GM12878 (cell line): ENCODE results near the gene PPP1R27. TPM values are rescaled to one million over a fixed set of nuclear protein-coding genes. Genes with fewer than 3 reads are reported as not detected.
"Not testable (repeated sequence)": the region's sequence is repeated elsewhere in the genome, so short reads cannot be mapped to it uniquely, and the experiment has no call there.

Experiments used
- ATAC-seq: fragments of 200-7000 bp; cut with Tn5 transposase; 3 replicates; pipeline ENCODE4 v1.9.1; 2020; ENCODE audit warnings: mild to moderate bottlenecking, moderate library complexity
- BruUV-seq: library from RNA; stranded (reverse); fragments of 400-500 nt; replicated peaks from 2 replicates; lab custom pipeline; 2021; lab: Mats Ljungman, UMichigan
- CTCF ChIA-PET: fragments of 300-600 bp; sonication (Branson Sonifier 250); formaldehyde crosslinking; extraction: SDS; loops from one replicate; lab custom pipeline; 2021; ENCODE audit warnings: inconsistent platforms; lab: Yijun Ruan, JAX
- POLR2A ChIA-PET: fragments of 350-600 bp; formaldehyde crosslinking; extraction: SDS; loops from one replicate; lab custom pipeline; 2021; ENCODE audit warnings: inconsistent platforms; lab: Charles Lee
- RAD21 ChIA-PET: fragments of 300-600 bp; sonication (Branson Sonifier 250); formaldehyde crosslinking; loops from one replicate; lab custom pipeline; 2023; ENCODE audit warnings: antibody characterized with exemption; ENCODE audit not compliant: unreplicated experiment; lab: Charles Lee
- SMC1A ChIA-PET: fragments of 300-600 bp; sonication (Branson Sonifier 250); formaldehyde crosslinking; loops from one replicate; lab custom pipeline; 2023; ENCODE audit not compliant: unreplicated experiment, uncharacterized antibody; lab: Charles Lee
- DNase-seq: peaks from one replicate; pipeline ENCODE4 v3.0.0-alpha.2; 2011; ENCODE audit warnings: low read depth, low spot score
- FAIRE-seq: peaks from 3 replicates; lab custom pipeline; 2011; peaks lifted over from hg19 to GRCh38; lab: Jason Lieb, UNC
- H2AFZ ChIP-seq: 2 replicates; pipeline ENCODE4 v1.6.0; 2011; ENCODE audit warnings: low read depth, low read length, control low read depth; ENCODE audit not compliant: control insufficient read depth
- H3K27ac ChIP-seq: 2 replicates; pipeline ENCODE4 v1.5.1; 2011; ENCODE audit warnings: control low read depth; ENCODE audit not compliant: control insufficient read depth, insufficient read depth
- H3K27me3 ChIP-seq, 2 experiments: replicated peaks in 1 of 2; 2 replicates each; pipeline versions ENCODE4 v1.6.0 to v1.6.1; 2011; ENCODE audit warnings: low read length in 1 of 2; ENCODE audit not compliant: control insufficient read depth in 2 of 2, insufficient read depth in 2 of 2
- H3K36me3 ChIP-seq, 2 experiments: 2 replicates each; pipeline ENCODE4 v1.5.1; 2011; ENCODE audit warnings: low read length in 1 of 2; ENCODE audit not compliant: control insufficient read depth in 2 of 2, insufficient read depth in 2 of 2
- H3K4me1 ChIP-seq: 2 replicates; pipeline ENCODE4 v1.6.1; 2011; ENCODE audit warnings: mild to moderate bottlenecking, low read length, moderate library complexity, mixed read lengths; ENCODE audit not compliant: control insufficient read depth, insufficient read depth
- H3K4me2 ChIP-seq: 2 replicates; pipeline ENCODE4 v1.6.0; 2011; ENCODE audit warnings: control low read depth; ENCODE audit not compliant: control insufficient read depth, insufficient read depth
- H3K4me3 ChIP-seq: fragments of 200-600 bp; sonication (generic); 2 replicates; pipeline ENCODE4 v1.5.1; 2016
- H3K79me2 ChIP-seq: 2 replicates; pipeline ENCODE4 v1.6.0; 2011; ENCODE audit warnings: low read length; ENCODE audit not compliant: control insufficient read depth, insufficient read depth
- H3K9ac ChIP-seq: 2 replicates; pipeline ENCODE4 v1.8.0; 2011; ENCODE audit warnings: low read length, control low read depth, mixed read lengths; ENCODE audit not compliant: control insufficient read depth, insufficient read depth
- H3K9me3 ChIP-seq: replicated peaks from 3 replicates; pipeline ENCODE4 v1.5.1; 2011; ENCODE audit warnings: mild to moderate bottlenecking, low read length; ENCODE audit not compliant: control insufficient read depth, insufficient read depth
- H4K20me1 ChIP-seq: 2 replicates; pipeline ENCODE4 v1.6.0; 2011; ENCODE audit not compliant: control insufficient read depth, insufficient read depth
- JUND ChIP-seq: IDR thresholded peaks from 2 replicates; pipeline ENCODE4 v1.6.1; 2012; ENCODE audit warnings: low read depth, mild to moderate bottlenecking, low read length, improper control_type of control experiment, moderate library complexity
- NBN ChIP-seq: fragments of 450-650 bp; IDR thresholded peaks from 2 replicates; pipeline ENCODE4 v1.6.1; 2016
- NFYB ChIP-seq: IDR thresholded peaks from 2 replicates; pipeline ENCODE4 v1.6.1; 2011; ENCODE audit warnings: low read depth, mild to moderate bottlenecking, low read length, improper control_type of control experiment, moderate library complexity; ENCODE audit not compliant: insufficient read depth
- NR2C1 ChIP-seq: fragments of 450-650 bp; IDR thresholded peaks from 2 replicates; pipeline ENCODE4 v1.6.1; 2017; ENCODE audit warnings: antibody characterized with exemption, mild to moderate bottlenecking, moderate library complexity
- POLR2A ChIP-seq: IDR thresholded peaks from 2 replicates; pipeline ENCODE4 v1.6.1; 2011; ENCODE audit warnings: low read depth, mild to moderate bottlenecking, low read length
- ZSCAN29 ChIP-seq: fragments of 450-650 bp; IDR thresholded peaks from 2 replicates; pipeline ENCODE4 v1.6.1; 2017; ENCODE audit warnings: mild to moderate bottlenecking, moderate library complexity
- WGBS: methylation state at CpG from one replicate; pipeline ENCODE4 v1.1.6; 2016; ENCODE audit warnings: low lambda C conversion rate; ENCODE audit not compliant: insufficient replicate concordance, insufficient coverage; ENCODE audit errors: missing lambda C conversion rate; 5-methylcytosine and 5-hydroxymethylcytosine counted together
- in situ Hi-C: fragments of 300-500 bp; cut with MboI; formaldehyde crosslinking; loops from 9 replicates; pipeline ENCODE4 v1.14.3; 2018; ENCODE audit warnings: mixed read lengths
- intact Hi-C: fragments of 100-400 bp; cut with micrococcal nuclease; formaldehyde crosslinking; loops from one replicate; pipeline ENCODE4 v1.14.2; 2022; ENCODE audit not compliant: unreplicated experiment
- polyA plus RNA-seq, 11 experiments: library from polyadenylated mRNA; depleted of rRNA in 4 of 11; unstranded in 6 of 11; stranded (reverse) in 5 of 11; fragments of >200 nt; fragmentation: Nextera tagmentation in 4 of 11; fragmentation: Illumina TruSeq in 1 of 11; extraction: Ambion mirVana in 4 of 11; extraction: Trizol in 1 of 11; gene quantifications; 1 replicate in 1 of 11; 2 replicates in 10 of 11; pipeline versions ENCODE4 v1.2.1 to v1.2.3, GENCODE V29; 2011 to 2016; ENCODE audit warnings: inconsistent platforms in 2 of 11, missing spikeins in 2 of 11, low read depth in 1 of 11
- total RNA-seq, 4 experiments: library from RNA; depleted of rRNA in 3 of 4; stranded (reverse); fragments of >200 nt in 3 of 4; fragmentation: Illumina TruSeq in 1 of 4; extraction: Trizol in 1 of 4; gene quantifications; 2 replicates each; pipeline versions ENCODE4 v1.2.1 to v1.2.3, GENCODE V29; 2013 to 2021
- TF ChIP-seq, protein P1 (sequence below): fragments of 150-350 bp; IDR thresholded peaks from 2 replicates; pipeline ENCODE4 v1.6.1; 2016; ENCODE audit warnings: low read depth, low read length
- TF ChIP-seq, protein P2 (sequence below): fragments of 450-650 bp; formaldehyde crosslinking; IDR thresholded peaks from 2 replicates; pipeline ENCODE4 v1.5.0; 2022; ENCODE audit warnings: mild to moderate bottlenecking, missing genetic modification characterization
- TF ChIP-seq, protein P3 (sequence below): fragments of 450-650 bp; IDR thresholded peaks from 2 replicates; pipeline ENCODE4 v1.6.1; 2017; ENCODE audit warnings: mild to moderate bottlenecking, low read depth, inconsistent platforms; ENCODE audit not compliant: poor library complexity, severe bottlenecking

The PPP1R27 gene
- total and polyA plus RNA-seq, 10 of the 15 experiments (the other 5 are each of a cell fraction or from before 2014, with no cell fraction given) = 0.17 to 1.6 (median 0.49) TPM; not detected in 3

DNA sequence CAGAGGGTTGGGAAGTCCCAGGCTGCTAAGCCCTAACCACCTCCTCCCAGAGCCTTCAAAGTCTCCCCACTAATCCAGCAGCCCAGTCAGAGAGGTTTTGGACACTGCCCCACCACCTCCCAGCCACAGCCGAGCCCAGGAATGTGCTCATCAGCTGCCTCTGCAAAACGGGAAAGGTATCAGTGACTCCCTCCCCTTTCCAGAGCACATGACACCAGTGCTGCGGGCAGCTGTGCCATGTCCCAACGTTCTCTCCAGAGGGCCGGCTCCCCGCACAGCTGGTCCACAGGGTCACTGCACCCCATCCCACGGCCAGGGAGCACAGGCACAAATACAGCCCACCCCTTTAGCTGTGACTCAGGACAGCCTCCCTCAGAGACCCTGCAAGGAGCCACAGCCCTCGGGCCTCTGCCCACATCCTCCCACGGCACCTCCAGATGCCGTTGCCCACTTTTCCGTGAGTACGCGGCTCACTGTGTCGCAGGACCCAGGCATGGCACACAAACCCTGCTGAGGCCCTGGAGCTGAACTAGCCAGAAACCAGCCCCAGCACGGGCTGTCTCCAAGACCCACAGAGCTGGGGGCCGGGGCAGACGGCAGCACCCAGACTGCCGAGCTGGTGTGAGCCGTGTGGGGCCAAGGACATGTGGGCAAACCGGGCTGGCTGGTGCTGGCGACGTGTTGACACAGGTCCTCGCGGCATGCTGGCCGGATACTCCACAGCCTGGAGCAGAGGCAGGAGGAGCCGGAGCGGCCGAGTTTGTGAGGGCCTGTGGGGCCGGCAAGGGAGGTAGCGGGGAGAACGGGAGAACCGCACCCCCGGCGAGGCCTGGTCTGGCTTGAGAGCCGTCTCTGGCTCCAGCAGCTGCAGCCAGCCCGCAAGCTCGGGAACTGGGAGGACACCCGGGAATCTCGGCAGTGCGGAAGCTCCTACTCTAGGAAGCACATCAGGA is 6.3 kb upstream of the PPP1R27 start (continued):
- TF ChIP-seq, protein P1, sequence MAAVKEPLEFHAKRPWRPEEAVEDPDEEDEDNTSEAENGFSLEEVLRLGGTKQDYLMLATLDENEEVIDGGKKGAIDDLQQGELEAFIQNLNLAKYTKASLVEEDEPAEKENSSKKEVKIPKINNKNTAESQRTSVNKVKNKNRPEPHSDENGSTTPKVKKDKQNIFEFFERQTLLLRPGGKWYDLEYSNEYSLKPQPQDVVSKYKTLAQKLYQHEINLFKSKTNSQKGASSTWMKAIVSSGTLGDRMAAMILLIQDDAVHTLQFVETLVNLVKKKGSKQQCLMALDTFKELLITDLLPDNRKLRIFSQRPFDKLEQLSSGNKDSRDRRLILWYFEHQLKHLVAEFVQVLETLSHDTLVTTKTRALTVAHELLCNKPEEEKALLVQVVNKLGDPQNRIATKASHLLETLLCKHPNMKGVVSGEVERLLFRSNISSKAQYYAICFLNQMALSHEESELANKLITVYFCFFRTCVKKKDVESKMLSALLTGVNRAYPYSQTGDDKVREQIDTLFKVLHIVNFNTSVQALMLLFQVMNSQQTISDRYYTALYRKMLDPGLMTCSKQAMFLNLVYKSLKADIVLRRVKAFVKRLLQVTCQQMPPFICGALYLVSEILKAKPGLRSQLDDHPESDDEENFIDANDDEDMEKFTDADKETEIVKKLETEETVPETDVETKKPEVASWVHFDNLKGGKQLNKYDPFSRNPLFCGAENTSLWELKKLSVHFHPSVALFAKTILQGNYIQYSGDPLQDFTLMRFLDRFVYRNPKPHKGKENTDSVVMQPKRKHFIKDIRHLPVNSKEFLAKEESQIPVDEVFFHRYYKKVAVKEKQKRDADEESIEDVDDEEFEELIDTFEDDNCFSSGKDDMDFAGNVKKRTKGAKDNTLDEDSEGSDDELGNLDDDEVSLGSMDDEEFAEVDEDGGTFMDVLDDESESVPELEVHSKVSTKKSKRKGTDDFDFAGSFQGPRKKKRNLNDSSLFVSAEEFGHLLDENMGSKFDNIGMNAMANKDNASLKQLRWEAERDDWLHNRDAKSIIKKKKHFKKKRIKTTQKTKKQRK = no peak
- TF ChIP-seq, protein P2, sequence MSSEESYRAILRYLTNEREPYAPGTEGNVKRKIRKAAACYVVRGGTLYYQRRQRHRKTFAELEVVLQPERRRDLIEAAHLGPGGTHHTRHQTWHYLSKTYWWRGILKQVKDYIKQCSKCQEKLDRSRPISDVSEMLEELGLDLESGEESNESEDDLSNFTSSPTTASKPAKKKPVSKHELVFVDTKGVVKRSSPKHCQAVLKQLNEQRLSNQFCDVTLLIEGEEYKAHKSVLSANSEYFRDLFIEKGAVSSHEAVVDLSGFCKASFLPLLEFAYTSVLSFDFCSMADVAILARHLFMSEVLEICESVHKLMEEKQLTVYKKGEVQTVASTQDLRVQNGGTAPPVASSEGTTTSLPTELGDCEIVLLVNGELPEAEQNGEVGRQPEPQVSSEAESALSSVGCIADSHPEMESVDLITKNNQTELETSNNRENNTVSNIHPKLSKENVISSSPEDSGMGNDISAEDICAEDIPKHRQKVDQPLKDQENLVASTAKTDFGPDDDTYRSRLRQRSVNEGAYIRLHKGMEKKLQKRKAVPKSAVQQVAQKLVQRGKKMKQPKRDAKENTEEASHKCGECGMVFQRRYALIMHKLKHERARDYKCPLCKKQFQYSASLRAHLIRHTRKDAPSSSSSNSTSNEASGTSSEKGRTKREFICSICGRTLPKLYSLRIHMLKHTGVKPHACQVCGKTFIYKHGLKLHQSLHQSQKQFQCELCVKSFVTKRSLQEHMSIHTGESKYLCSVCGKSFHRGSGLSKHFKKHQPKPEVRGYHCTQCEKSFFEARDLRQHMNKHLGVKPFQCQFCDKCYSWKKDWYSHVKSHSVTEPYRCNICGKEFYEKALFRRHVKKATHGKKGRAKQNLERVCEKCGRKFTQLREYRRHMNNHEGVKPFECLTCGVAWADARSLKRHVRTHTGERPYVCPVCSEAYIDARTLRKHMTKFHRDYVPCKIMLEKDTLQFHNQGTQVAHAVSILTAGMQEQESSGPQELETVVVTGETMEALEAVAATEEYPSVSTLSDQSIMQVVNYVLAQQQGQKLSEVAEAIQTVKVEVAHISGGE (CRISPR knock-in tag) = no peak
- TF ChIP-seq JUND (no peak), ZSCAN29 (no peak), NFYB (no peak), POLR2A (no peak), NR2C1 (no peak), NBN (no peak)
- TF ChIP-seq, protein P3, sequence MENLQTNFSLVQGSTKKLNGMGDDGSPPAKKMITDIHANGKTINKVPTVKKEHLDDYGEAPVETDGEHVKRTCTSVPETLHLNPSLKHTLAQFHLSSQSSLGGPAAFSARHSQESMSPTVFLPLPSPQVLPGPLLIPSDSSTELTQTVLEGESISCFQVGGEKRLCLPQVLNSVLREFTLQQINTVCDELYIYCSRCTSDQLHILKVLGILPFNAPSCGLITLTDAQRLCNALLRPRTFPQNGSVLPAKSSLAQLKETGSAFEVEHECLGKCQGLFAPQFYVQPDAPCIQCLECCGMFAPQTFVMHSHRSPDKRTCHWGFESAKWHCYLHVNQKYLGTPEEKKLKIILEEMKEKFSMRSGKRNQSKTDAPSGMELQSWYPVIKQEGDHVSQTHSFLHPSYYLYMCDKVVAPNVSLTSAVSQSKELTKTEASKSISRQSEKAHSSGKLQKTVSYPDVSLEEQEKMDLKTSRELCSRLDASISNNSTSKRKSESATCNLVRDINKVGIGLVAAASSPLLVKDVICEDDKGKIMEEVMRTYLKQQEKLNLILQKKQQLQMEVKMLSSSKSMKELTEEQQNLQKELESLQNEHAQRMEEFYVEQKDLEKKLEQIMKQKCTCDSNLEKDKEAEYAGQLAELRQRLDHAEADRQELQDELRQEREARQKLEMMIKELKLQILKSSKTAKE = no peak

DNA sequence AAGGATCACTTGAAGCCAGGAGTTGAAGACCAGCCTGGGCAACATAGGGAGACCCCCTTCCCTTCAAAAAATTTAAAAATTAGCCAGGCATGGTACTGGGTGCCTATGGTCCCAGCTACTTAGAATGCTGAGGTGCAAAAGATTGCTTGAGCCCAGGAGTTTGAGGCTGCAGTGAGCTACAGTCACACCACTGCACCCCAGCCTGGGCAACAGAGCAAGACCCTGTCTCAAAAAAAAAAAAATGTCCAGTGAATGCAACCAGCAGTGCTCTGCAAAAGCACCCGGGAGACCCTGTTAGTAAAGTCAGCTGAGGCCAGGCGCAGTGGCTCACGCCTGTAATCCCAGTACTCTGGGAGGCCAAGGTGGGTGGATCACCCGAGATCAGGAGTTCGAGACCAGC is 5.2 kb upstream of the PPP1R27 start:
- not testable (repeated sequence) for H4K20me1 ChIP-seq

More for the DNA sequence above, 5.2 kb upstream of the PPP1R27 start:
- CTCF ChIA-PET, H3K79me2 ChIP-seq, BruUV-seq, H3K4me1 ChIP-seq, H3K27ac ChIP-seq, in situ Hi-C loops, H3K9ac ChIP-seq, H2AFZ ChIP-seq, POLR2A ChIA-PET, H3K9me3 ChIP-seq, RAD21 ChIA-PET, SMC1A ChIA-PET, FAIRE-seq, H3K27me3 ChIP-seq, DNase-seq, intact Hi-C loops, H3K4me2 ChIP-seq, ATAC-seq, H3K4me3 ChIP-seq: not testable (repeated sequence)
- WGBS = 76% methylated on average over 5 of the region's 5 CpGs
- peaks cover 12 to 16% of the 10 kb centered on the region in 2 experiments; a peak in 3 of 4 replicates for H3K36me3 ChIP-seq
